Fibroblast of skin of left biceps (primary cell): ENCODE data around the gene DOK3.

ENCODE experiments used
- DNase-seq, 2 experiments: peaks; one replicate each; pipeline ENCODE4 v3.0.0-alpha.2; 2013; ENCODE audit warnings: low read depth in 2 of 2

DOK3 gene

DNA sequence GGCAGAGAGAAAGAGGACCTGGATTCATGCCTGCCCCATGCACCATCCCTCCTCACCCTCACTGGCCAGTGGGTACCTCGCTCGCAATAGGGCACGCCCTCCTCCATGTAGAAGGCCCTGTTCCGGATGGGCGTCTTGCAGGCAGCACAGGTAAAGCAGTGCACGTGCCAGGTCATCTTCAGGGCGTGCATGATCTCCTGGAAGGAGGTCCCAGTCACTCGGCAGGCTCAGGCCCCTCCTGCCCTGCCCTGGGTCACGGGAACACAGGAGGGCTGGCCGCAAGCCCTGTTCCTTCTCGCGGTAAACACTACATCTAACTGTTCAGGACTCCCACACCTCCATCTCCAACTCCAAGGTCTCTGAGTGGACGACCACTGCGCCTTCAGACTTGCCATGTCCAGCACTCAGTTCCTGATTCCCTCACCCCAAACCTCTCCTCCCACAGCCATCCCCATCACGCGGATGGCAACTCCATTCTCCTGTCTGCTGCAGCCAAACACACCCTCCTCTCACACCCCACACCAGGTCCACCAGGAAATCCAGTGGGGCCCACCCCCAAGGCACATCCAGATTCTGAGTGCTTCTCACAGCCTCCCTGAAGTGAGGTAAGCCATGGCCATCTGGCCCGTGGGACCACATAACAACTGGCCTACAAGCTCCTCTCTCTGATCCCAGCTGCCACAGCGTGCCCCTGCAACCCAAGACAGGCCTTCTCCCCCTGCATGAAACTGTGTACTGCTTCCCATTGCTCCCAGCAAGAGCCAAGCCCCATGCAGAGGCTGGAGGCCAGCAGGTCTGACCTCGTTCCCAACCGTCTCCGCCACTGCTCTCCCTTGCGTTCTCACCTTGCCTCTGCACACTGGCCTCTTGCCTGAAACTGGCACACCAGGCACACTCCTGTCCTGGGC, 25.4 kb downstream of the DOK3 start:
- DNase-seq = no peak

- no peak for DNase-seq
Measured at GRCh38 chr5:177483042-177483441, 26.6 kb downstream of the DOK3 start.

DNA sequence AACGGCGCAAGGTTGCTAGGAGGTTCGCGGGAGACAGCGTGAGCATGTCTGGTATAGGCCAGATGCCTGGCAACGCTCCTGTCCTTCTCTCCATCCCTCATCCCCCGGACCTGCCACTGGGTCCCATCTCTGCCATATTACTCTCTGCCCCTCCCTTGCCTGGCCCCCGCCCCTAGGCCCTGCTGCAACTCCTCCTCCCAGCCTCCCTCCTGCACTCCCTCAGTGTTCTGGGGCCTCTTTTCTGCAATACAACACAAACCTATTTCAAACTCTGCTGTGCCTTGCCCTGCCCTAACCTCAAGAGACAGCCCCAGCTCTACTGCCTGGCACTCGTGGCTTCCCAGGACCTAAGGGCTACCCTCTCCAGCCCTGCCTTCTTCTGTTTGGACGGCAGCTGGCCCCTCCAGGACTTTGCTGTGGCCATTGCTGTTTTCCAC, 27.2 kb downstream of the DOK3 start:
- DNase-seq = no peak

DNA sequence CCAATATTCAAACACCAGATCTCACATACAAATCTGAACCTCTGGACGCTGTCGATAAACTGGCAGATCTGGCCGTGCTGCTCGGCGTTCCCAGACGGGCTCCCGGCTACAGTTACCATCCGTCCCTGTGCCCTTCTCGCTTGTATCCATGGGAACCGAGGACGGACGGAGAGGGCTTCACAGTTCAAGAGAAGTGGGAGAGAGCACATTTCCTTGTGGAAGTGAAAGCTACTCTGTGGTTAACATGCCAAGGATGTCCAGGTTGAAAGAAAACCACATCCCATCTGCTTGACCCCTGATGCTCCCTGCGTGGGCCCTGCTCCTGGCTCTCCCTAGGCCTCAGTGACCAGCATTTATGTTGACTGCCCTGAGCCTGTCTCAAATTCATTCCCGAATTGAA, 29.9 kb downstream of the DOK3 start:
- DNase-seq = no peak

DNA sequence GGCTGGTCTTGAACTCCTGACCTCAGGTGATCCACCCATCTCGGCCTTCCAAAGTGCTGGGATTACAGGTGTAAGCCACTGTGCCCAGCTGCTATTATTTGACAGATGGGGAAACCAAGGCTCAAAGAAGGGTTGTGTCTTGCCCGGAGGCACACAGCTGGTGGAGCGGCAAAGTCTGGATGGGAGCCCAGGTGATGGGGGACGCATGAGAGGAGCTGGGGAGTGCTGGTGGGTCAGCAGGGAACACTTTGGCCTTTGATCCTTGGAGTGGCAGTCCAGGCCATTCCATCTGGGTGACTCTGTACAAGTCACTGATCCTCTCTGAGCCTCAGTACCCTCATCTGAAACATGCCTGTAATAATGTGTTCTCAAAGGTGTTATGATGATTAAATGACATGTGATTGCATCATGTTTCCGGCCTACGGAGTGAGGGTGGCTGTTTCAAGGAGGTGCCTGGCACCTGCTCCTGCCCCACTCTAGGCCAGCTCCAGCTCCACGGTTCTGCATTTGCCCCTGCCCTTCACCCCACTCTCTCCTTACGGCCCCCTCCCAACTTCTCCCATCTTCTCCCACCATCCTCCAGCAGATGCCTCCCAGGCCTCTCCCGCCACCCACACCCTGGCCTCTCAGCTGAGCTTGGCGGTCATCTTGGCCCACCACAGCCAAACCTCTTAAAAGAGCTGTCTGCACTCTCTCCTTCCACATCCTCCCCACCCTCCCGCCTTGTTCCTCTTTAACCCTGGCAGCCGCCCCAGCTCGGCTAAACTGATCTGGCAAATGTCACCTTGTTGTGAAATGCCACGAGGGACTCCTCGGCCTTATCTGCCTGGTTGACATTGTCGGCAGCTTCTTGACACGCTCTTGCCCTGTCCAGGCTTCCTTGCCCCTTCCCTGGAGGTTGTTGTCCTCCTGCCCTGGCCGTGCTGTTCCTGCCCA, 30.6 kb downstream of the DOK3 start:
- no peak for DNase-seq

GRCh38 chr5:177477701-177478477, 31.7 kb downstream of the DOK3 start:
- no peak for DNase-seq

- DNase-seq = no peak
Measured at GRCh38 chr5:177476531-177477233, 32.9 kb downstream of the DOK3 start.

DNA sequence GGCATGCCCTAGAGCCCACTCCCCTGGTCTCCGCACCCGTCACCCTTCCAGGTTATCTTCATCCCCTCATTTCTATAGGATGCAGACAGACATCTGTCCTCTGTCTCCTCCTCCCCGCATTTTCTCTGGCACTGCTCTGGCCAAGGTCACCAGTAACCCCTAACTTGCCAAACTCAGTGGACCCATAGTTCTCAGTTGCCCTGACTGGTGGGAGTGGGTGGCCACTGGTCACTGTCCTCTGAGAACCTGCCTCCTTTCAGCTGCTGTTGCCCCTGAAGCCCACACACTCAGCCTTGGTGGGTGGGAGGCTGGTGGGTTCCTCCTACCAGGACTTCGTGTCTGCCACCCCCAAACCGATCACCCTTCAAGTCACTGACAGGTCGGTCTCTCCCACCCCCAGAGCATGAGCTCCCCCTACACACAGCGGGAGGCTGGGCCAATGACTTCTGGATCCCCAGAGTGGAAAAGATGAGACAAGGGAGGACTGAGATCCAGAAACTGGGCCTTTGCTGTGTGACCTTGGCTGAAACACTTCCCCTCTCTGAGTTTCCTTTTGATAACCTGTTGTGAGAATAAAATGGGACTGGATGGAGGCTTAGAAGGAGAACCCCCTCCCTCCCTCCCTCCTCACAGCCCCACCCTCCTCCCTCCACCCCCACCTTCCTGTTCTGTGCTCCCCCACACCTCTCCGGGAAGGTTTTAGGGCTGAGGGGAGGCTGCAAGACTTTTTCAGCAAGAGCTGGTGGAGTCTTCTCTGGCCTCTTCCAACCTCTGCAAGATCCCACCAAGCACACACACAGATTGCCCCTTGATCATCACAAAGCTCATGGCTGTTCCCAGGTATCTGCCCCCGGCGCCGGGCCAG, 33.8 kb downstream of the DOK3 start:
- no peak for DNase-seq

DNA sequence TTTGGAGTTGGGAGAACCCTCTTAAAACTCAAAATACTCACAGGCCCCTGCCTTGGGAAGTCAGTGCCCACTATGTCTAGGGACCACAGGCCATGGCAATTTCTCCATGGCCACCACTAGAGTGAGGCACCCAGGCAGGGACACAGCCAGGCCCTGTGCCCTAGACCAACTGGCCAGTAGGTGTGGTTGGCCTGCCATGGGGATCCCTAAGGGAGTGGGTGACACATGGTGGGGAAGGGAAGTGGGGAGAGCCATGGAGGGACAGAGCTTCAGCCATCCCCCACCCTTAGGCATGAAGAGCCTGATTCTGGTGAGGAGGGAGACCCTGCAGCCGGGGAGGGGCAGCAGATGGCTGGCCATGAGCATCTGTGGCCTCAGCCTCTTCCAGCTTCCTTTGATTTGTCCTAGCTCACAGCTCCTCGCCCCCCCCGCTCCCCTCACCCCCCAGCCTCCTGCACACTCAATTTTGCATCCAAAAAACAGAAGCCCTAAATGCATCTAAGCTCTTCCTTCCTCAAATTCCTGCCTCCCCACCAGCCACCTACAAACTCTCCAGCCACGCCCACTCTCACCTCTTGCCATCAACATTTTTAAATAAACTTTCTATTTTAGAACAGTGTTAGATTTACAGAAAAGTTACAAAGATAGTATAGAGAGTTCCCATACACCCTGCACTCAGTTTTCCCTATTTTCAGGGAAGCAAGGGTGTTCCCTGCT, 34.6 kb downstream of the DOK3 start:
- DNase-seq = no peak

GRCh38 chr5:177474002-177474476, 35.6 kb downstream of the DOK3 start:
- DNase-seq = no peak

DNA sequence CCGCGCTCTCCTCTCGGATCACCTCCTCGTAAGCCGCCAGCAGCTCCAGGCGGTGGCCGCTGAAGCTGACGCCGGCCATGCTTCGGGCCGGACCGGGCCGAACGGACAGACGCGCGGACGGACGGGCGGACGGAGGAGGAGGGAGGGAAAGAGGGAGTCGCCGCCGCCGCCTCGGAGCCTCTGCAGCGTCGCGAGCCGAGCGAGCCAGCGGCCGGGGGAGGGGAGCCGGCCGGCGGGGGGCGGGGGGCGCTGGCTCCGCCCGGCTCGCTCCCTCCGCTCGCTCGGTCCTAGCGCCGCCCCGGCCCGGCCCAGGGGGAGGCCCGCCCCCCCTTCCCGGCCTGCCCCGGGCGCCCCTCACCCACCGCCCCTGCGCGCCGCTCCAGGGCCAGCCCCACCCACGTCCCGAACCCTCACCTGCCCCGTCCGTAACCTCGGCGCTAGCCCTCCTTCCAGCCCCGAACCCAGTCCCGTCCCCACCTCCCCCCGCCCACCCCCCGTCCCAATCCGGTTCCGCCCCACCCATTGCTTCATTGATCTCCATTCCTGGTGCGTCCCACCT, 36.1 kb downstream of the DOK3 start, which contains the start of gene DBN1:
DBN1 (minus strand) TSS at position 192 of the 559 bp plus-strand sequence; CDS start at position 79, 113 bp downstream.
- no peak for DNase-seq

GRCh38 chr5:177472460-177473442, 36.9 kb downstream of the DOK3 start:
- no peak for DNase-seq

DNA sequence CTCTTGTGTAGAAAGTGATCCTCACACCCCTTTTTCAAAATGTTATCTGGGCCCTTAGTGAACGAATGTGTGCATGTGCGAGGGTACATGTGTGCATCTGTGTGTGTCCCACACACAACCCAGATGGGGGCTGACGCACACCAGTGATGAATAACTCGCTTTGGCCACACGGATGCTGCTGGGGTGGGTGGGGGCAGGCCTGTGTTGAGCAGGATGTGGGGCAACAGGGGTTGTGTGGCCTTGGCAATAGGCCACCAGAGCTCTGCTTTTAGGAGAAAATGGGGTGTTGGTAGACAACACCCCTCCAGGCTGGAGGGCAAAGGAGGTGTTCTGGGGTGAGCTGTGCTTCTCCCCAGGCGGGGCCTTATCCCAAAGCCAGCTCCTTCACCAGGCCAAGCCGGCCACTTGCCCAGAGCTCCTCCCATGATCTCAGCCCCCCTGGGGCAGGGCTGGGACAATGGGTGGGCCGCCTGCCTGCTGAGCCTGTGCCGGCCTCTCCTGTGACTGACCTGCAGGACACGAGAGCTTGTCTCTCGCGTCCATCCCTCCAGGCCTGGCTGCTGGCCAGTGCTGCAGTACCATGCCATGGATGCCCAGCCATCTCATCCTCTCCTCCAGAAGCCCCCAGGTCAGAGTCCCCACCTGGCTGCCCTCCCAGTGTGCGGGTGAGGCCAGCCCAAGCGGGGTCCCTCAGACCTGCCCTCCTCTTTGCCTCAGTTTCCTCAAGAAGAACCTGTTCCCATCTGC, 37.8 kb downstream of the DOK3 start:
- no peak for DNase-seq

GRCh38 chr5:177470759-177471536, 38.7 kb downstream of the DOK3 start:
- no peak for DNase-seq

GRCh38 chr5:177469750-177470525, 39.7 kb downstream of the DOK3 start:
- no peak for DNase-seq
